WTC11 (cell line): ENCODE data around the gene FREY1.

Experiments used
- ATF3 ChIP-seq: sonication (generic); formaldehyde crosslinking; conservative IDR thresholded peaks from 2 replicates; pipeline ENCODE4 v1.8.1; 2022; ENCODE audit warnings: mild to moderate bottlenecking, missing genetic modification reagents
- CREM ChIP-seq: sonication (generic); formaldehyde crosslinking; IDR thresholded peaks from 2 replicates; pipeline ENCODE4 v1.8.1; 2022; ENCODE audit warnings: mild to moderate bottlenecking, missing genetic modification reagents, moderate library complexity
- CTCF ChIP-seq: fragments of 200-600 bp; IDR thresholded peaks from 2 replicates; pipeline ENCODE4 v1.8.0; 2022; ENCODE audit warnings: antibody characterized with exemption
- FOXK1 ChIP-seq: sonication (generic); formaldehyde crosslinking; IDR thresholded peaks from 2 replicates; pipeline ENCODE4 v1.8.0; 2022; ENCODE audit warnings: mild to moderate bottlenecking, moderate library complexity, missing genetic modification reagents
- FOXP1 ChIP-seq: sonication (generic); formaldehyde crosslinking; IDR thresholded peaks from 2 replicates; pipeline ENCODE4 v1.8.0; 2022; ENCODE audit warnings: missing genetic modification reagents, mild to moderate bottlenecking, moderate library complexity, borderline replicate concordance
- JUN ChIP-seq: sonication (generic); formaldehyde crosslinking; IDR thresholded peaks from 2 replicates; pipeline ENCODE4 v1.8.0; 2023; ENCODE audit warnings: mild to moderate bottlenecking, missing genetic modification reagents
- MLX ChIP-seq: sonication (generic); formaldehyde crosslinking; IDR thresholded peaks from 2 replicates; pipeline ENCODE4 v1.8.1; 2023; ENCODE audit warnings: mild to moderate bottlenecking, missing genetic modification reagents, moderate library complexity
- PREB ChIP-seq: sonication (generic); formaldehyde crosslinking; IDR thresholded peaks from 2 replicates; pipeline ENCODE4 v1.8.1; 2022; ENCODE audit warnings: mild to moderate bottlenecking, missing genetic modification reagents, moderate library complexity, borderline replicate concordance
- RELA ChIP-seq: sonication (generic); formaldehyde crosslinking; IDR thresholded peaks from 2 replicates; pipeline ENCODE4 v1.8.1; 2022; ENCODE audit warnings: missing genetic modification reagents, mild to moderate bottlenecking, borderline replicate concordance
- TF ChIP-seq, protein P1 (sequence below): sonication (generic); formaldehyde crosslinking; IDR thresholded peaks from 2 replicates; pipeline ENCODE4 v1.8.0; 2022; ENCODE audit warnings: mild to moderate bottlenecking, missing genetic modification reagents

DNA sequence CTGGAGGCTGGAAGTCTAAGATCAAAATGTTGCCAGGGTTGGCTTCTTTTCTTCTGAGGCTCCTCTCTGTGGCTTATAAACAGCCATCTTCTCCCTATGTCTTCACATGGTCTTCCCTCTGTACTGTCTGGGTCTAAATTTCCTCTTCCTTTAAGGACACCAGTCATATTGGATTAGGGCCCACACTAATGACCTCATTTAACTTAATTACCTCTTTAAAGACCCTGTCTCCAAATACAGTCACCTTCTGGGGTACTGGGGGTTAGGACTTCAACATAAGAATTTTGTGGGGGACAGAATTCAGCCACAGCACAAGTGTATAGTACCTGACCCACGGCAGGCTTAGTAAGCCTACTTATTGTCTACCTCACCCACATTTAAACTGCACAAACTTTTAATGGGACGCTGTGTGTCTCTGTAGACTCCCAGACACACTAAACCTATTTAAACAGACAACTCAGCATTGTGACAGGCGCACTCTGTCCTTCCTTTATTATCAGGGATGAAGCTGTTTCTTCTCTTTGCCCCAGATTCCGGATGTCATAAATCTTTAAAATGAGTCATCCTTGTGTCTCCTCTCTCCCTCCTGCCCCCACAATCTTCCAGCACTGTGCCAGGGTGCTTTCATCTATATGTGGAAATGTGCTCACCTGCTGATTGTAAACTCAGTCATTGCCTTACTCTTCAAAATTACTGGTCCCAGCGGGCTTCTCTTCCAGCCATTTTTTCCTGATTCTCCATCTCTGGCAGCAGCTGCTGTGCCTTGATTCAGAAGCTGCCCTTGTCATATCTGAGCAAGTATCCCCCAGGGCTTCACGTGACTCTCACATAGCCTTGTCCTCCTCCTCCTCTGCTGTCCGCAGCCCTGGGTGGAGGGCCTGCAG is 27.0 kb downstream of the FREY1 start:
- no peak for TF ChIP-seq ATF3 (CRISPR knock-in tag)
- TF ChIP-seq JUN (CRISPR knock-in tag): no peak
- no peak for TF ChIP-seq PREB
- TF ChIP-seq CTCF: no peak
- TF ChIP-seq, protein P1, sequence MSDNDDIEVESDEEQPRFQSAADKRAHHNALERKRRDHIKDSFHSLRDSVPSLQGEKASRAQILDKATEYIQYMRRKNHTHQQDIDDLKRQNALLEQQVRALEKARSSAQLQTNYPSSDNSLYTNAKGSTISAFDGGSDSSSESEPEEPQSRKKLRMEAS (CRISPR knock-in tag): no peak
- no peak for TF ChIP-seq RELA (CRISPR knock-in tag)
- TF ChIP-seq FOXK1 (CRISPR knock-in tag): no peak
- TF ChIP-seq CREM (CRISPR knock-in tag): no peak
- TF ChIP-seq FOXP1 (CRISPR knock-in tag): no peak
- no peak for TF ChIP-seq MLX (CRISPR knock-in tag)
